B cell (primary cell): Measurements from ENCODE around the gene EFNA5. TPM values are rescaled to one million over a fixed set of nuclear protein-coding genes. Genes with fewer than 3 reads are reported as not detected.

Experiments used
- ATAC-seq: fragments of 200-7000 bp; cut with Tn5 transposase; one replicate; pipeline ENCODE4 v1.10.0; 2021; ENCODE audit warnings: low read depth, mild to moderate bottlenecking, moderate number of reproducible peaks, moderate library complexity
- CTCF ChIA-PET: fragments of 350-600 bp; sonication (Branson Sonifier 250); formaldehyde crosslinking; loops from one replicate; lab custom pipeline; 2021; ENCODE audit warnings: antibody characterized with exemption, inconsistent platforms; lab: Charles Lee
- POLR2A ChIA-PET: fragments of 350-600 bp; sonication (Branson Sonifier 250); formaldehyde crosslinking; loops from one replicate; lab custom pipeline; 2021; ENCODE audit warnings: antibody characterized with exemption; lab: Charles Lee
- DNase-seq: peaks from one replicate; pipeline ENCODE4 v3.0.0; 2013
- H2AFZ ChIP-seq: 2 replicates; pipeline ENCODE4 v1.6.1; 2012; ENCODE audit warnings: mild to moderate bottlenecking, low read depth, low read length; ENCODE audit not compliant: insufficient read depth, poor library complexity, severe bottlenecking
- H3K27ac ChIP-seq, 2 donors: 1 replicate in 1 of 2; 2 replicates in 1 of 2; pipeline ENCODE4 v1.5.1; 2012 to 2013; ENCODE audit warnings: low read length in 2 of 2, mild to moderate bottlenecking in 2 of 2, moderate library complexity in 1 of 2
- H3K27me3 ChIP-seq, 4 experiments: fragments of 200-600 bp in 1 of 4; sonication (generic) in 1 of 4; replicated peaks in 1 of 4; 1 replicate in 2 of 4; 2 replicates in 2 of 4; pipeline versions ENCODE4 v1.6.1 to v1.7.0; 2013 to 2016; ENCODE audit warnings: low read length in 3 of 4, mild to moderate bottlenecking in 2 of 4, mixed read lengths in 1 of 4, moderate library complexity in 1 of 4; ENCODE audit not compliant: insufficient read depth in 4 of 4, control insufficient read depth in 3 of 4; ENCODE audit errors: control extremely low read depth in 1 of 4
- H3K36me3 ChIP-seq, 2 experiments: replicated peaks in 1 of 2; 1 replicate in 1 of 2; 2 replicates in 1 of 2; pipeline versions ENCODE4 v1.6.1 to v1.7.1; 2013; ENCODE audit warnings: low read length in 1 of 2; ENCODE audit not compliant: insufficient read depth in 2 of 2, control insufficient read depth in 1 of 2; ENCODE audit errors: control extremely low read depth in 1 of 2, extremely low read depth in 1 of 2
- H3K4me1 ChIP-seq, 2 donors: fragments of 200-600 bp in 1 of 2; sonication (generic) in 1 of 2; 1 replicate in 1 of 2; 2 replicates in 1 of 2; pipeline versions ENCODE4 v1.5.1 to v1.6.1; 2013 to 2017; ENCODE audit warnings: low read length in 2 of 2; ENCODE audit not compliant: control insufficient read depth in 2 of 2, insufficient read depth in 2 of 2
- H3K4me2 ChIP-seq: replicated peaks from 2 replicates; pipeline ENCODE3; 2012; ENCODE audit warnings: mild to moderate bottlenecking, low read depth, low read length; ENCODE audit not compliant: poor library complexity, severe bottlenecking
- H3K4me3 ChIP-seq, 5 experiments: fragments of 200-600 bp in 1 of 5; sonication (generic) in 1 of 5; 1 replicate in 3 of 5; 2 replicates in 2 of 5; pipeline versions ENCODE4 v1.5.1 to v1.7.0; 2011 to 2016; ENCODE audit warnings: low read length in 4 of 5, mild to moderate bottlenecking in 4 of 5, low read depth in 2 of 5, control low read depth in 1 of 5, moderate library complexity in 1 of 5; ENCODE audit not compliant: insufficient read depth in 1 of 5; ENCODE audit errors: control extremely low read depth in 1 of 5, extremely low read depth in 1 of 5
- H3K79me2 ChIP-seq: fragments of 200-600 bp; sonication (generic); one replicate; pipeline ENCODE4 v1.6.0; 2016; ENCODE audit warnings: low read length; ENCODE audit not compliant: control insufficient read depth, insufficient read depth
- H3K9ac ChIP-seq: fragments of 200-600 bp; sonication (generic); 2 replicates; pipeline ENCODE4 v1.6.1; 2017; ENCODE audit warnings: mild to moderate bottlenecking, low read length, moderate library complexity
- H3K9me3 ChIP-seq, 3 donors: one replicate each; pipeline versions ENCODE4 v1.6.1 to v1.7.1; 2013; ENCODE audit warnings: low read length in 2 of 3; ENCODE audit not compliant: control insufficient read depth in 2 of 3, insufficient read depth in 1 of 3; ENCODE audit errors: control extremely low read depth in 1 of 3
- H4K20me1 ChIP-seq: 2 replicates; pipeline ENCODE4 v1.6.0; 2012; ENCODE audit warnings: mild to moderate bottlenecking, low read length; ENCODE audit not compliant: insufficient read depth, control insufficient read depth, poor library complexity, severe bottlenecking
- H3K27ac Mint-ChIP-seq: one replicate; pipeline ENCODE4 v1.8.0; 2021; ENCODE audit warnings: mixed read lengths
- H3K27me3 Mint-ChIP-seq: one replicate; pipeline ENCODE4 v1.8.0; 2021; ENCODE audit warnings: mixed read lengths
- H3K4me1 Mint-ChIP-seq: one replicate; pipeline ENCODE4 v1.8.0; 2021; ENCODE audit warnings: mixed read lengths
- H3K4me3 Mint-ChIP-seq: one replicate; pipeline ENCODE4 v1.8.0; 2021; ENCODE audit warnings: mixed read lengths
- H3K9me3 Mint-ChIP-seq: one replicate; pipeline ENCODE4 v1.8.0; 2022; ENCODE audit warnings: mixed read lengths; ENCODE audit not compliant: insufficient read depth
- EZH2 ChIP-seq: IDR thresholded peaks from 2 replicates; pipeline ENCODE4 v1.6.1; 2012; ENCODE audit warnings: borderline replicate concordance, low read depth, mild to moderate bottlenecking, moderate library complexity, low read length; ENCODE audit not compliant: insufficient read depth, poor library complexity, severe bottlenecking
- WGBS: methylation state at CpG from one replicate; pipeline ENCODE4 v1.1.5; 2013; ENCODE audit warnings: missing lambda C conversion rate; ENCODE audit not compliant: insufficient coverage; 5-methylcytosine and 5-hydroxymethylcytosine counted together
- intact Hi-C: fragments of 100-400 bp; cut with micrococcal nuclease; formaldehyde crosslinking; loops from one replicate; pipeline ENCODE4 v1.10.0; 2022
- polyA plus RNA-seq: library from polyadenylated mRNA; depleted of rRNA; stranded (reverse); fragments of >200 nt; gene quantifications from 2 replicates; pipeline ENCODE4 v1.2.3, GENCODE V29; 2012
- total RNA-seq, 2 donors: library from RNA; stranded (reverse); fragments of 120-200 nt in 1 of 2; gene quantifications; 1 replicate in 1 of 2; 2 replicates in 1 of 2; pipeline versions ENCODE4 v1.2.3 to v1.2.4, GENCODE V29; 2013 to 2022
- TF ChIP-seq, protein P1 (sequence below): fragments of 200-600 bp; IDR thresholded peaks from one replicate; pipeline ENCODE4 v1.8.0; 2022; ENCODE audit warnings: antibody characterized with exemption, mild to moderate bottlenecking

The EFNA5 gene
- total and polyA plus RNA-seq, 2 donors (not counting 1 experiment from before 2014, with no cell fraction given), result not detected

DNA sequence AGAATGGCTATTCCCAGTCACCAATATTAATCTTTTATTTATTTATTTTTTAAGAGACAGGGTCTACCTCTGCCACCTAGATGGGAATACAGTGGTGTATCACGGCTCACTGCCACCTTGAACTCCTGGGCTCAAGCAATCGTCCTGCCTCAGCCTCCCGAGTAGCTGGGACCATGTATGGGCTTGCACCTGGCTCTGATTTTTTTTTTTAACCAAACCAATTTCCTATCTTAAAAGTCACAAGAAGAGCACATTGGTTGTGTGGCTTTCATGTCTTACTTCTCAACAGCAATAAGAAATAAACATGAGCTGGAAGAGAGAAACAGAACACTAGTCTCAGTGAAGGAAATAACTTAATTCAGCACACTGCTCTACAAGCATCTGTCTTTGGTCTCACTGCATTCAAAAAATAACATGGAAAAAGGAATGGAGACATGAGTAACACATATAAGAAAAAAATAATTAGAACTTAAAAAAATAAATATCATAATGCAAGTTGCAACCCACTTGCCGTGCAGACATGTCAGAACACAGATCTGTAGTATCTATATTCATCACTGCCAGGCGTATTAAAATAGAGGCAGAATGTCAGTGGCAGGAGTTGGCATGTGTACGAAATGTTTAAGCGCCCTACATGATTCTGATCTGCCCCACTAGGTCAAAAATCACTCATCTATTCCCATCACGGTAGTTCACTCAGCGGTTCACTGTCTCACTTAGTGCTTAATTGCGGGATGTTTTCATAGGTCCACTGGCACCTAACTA lies 66.4 kb downstream of the EFNA5 start:
- ATAC-seq, result no peak
- H3K4me1 Mint-ChIP-seq, result no peaks in the 10 kb centered on the region
- no peak overlapping the region for H3K27ac Mint-ChIP-seq
- intact Hi-C loops, result no loop called here
- no peak for TF ChIP-seq EZH2
- TF ChIP-seq, protein P1, sequence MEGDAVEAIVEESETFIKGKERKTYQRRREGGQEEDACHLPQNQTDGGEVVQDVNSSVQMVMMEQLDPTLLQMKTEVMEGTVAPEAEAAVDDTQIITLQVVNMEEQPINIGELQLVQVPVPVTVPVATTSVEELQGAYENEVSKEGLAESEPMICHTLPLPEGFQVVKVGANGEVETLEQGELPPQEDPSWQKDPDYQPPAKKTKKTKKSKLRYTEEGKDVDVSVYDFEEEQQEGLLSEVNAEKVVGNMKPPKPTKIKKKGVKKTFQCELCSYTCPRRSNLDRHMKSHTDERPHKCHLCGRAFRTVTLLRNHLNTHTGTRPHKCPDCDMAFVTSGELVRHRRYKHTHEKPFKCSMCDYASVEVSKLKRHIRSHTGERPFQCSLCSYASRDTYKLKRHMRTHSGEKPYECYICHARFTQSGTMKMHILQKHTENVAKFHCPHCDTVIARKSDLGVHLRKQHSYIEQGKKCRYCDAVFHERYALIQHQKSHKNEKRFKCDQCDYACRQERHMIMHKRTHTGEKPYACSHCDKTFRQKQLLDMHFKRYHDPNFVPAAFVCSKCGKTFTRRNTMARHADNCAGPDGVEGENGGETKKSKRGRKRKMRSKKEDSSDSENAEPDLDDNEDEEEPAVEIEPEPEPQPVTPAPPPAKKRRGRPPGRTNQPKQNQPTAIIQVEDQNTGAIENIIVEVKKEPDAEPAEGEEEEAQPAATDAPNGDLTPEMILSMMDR, result no peak
- Histone ChIP-seq H3K4me3 (no peak overlapping the region), H3K27me3 (peaks cover 0 to 3% (median 0%) of the 10 kb centered on the region in 4 experiments), H3K9me3 (no peaks in the 10 kb centered on the region), H3K9ac (no peak overlapping the region), H2AFZ (no peak overlapping the region), H4K20me1 (no peaks in the 10 kb centered on the region), H3K79me2 (no peaks in the 10 kb centered on the region), H3K36me3 (no peaks in the 10 kb centered on the region), H3K4me2 (no peak overlapping the region), H3K27ac (no peak overlapping the region), H3K4me1 (no peaks in the 10 kb centered on the region)
- ChIA-PET POLR2A (no interaction called here), CTCF (no interaction called here)
- 79% methylated on average over 8 of the region's 10 CpGs for WGBS
- H3K27me3 Mint-ChIP-seq, result peaks cover 14% of the 10 kb centered on the region
- DNase-seq, result no peak
- no peaks in the 10 kb centered on the region for H3K9me3 Mint-ChIP-seq
- H3K4me3 Mint-ChIP-seq, result no peak overlapping the region

DNA sequence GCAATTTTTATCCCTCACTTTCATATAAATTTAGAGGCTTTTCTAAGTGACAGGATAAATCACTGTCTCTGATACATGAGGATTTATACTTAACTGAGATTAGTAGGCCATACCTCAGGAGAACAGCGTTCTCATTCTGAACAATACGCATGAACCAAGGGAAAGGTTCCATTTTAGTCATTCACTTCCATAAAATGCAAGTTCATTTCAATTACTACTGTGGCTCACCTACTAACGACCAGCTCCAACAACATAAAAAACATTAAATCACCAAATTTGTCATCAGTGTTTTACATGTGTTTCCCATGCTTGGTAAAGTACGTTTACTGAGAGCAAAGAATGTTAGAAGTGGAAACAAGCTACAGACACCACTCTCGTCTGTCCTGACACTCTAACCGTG lies 67.4 kb downstream of the EFNA5 start:
- intact Hi-C loops, result no loop called here
- H3K79me2 ChIP-seq, result no peaks in the 10 kb centered on the region

More for the DNA sequence above, 67.4 kb downstream of the EFNA5 start:
- Histone ChIP-seq H3K4me1 (no peaks in the 10 kb centered on the region), H3K36me3 (no peaks in the 10 kb centered on the region), H3K9ac (no peak overlapping the region), H3K27ac (no peak overlapping the region), H2AFZ (no peak overlapping the region), H3K4me2 (no peak overlapping the region), H4K20me1 (no peaks in the 10 kb centered on the region), H3K27me3 (peaks cover 0 to 3% (median 0%) of the 10 kb centered on the region in 4 experiments), H3K9me3 (no peaks in the 10 kb centered on the region), H3K4me3 (no peak overlapping the region)
- Mint-ChIP-seq H3K9me3 (no peaks in the 10 kb centered on the region), H3K4me3 (no peak overlapping the region), H3K27me3 (peaks cover 14% of the 10 kb centered on the region), H3K4me1 (no peaks in the 10 kb centered on the region), H3K27ac (no peak overlapping the region)
- no CpG with 5 or more reads among the region's 6 CpGs for WGBS
- POLR2A ChIA-PET, result no interaction called here
- ATAC-seq, result no peak
- no peak for DNase-seq
- TF ChIP-seq EZH2, result no peak
- TF ChIP-seq, protein P1, result no peak
- CTCF ChIA-PET, result no interaction called here
